HCT116 (cell line): Measurements from ENCODE around the gene AMBP. TPM values are rescaled to one million over a fixed set of nuclear protein-coding genes. Genes with fewer than 3 reads are reported as not detected.

Experiments
- ATAC-seq: fragments of 200-7000 bp; cut with Tn5 transposase; 2 replicates; pipeline ENCODE4 v1.9.1; 2020; ENCODE audit warnings: mild to moderate bottlenecking, moderate library complexity
- BruUV-seq: library from RNA; stranded (reverse); fragments of 400-500 nt; replicated peaks from 2 replicates; lab custom pipeline; 2021; lab: Mats Ljungman, UMichigan
- CTCF ChIA-PET: fragments of 300-600 bp; sonication (Branson Sonifier 250); formaldehyde crosslinking; loops from one replicate; lab custom pipeline; 2021; ENCODE audit warnings: antibody characterized with exemption; lab: Charles Lee
- POLR2A ChIA-PET: fragments of 300-600, 350-600 bp; sonication (Branson Sonifier 250); formaldehyde crosslinking; loops from one replicate; lab custom pipeline; 2021; ENCODE audit warnings: antibody characterized with exemption; lab: Charles Lee
- RAD21 ChIA-PET, 2 experiments: fragments of 300-600 bp; sonication (Branson Sonifier 250); formaldehyde crosslinking; loops; one replicate each; lab custom pipeline; 2023; ENCODE audit warnings: low total read pairs in 2 of 2; ENCODE audit not compliant: uncharacterized antibody in 2 of 2, unreplicated experiment in 2 of 2, low non-redundant PET in 1 of 2; lab: Charles Lee
- DNase-seq: peaks from one replicate; pipeline ENCODE4 v3.0.0-alpha.2; 2010; ENCODE audit warnings: low read depth, low spot score
- H2AFZ ChIP-seq: fragments of 200-600 bp; shearing (Covaris generic), sonication (generic); 2 replicates; pipeline ENCODE4 v1.6.1; 2017; ENCODE audit warnings: low read depth, mixed run types, mixed read lengths, antibody characterized with exemption, low read length; ENCODE audit not compliant: poor library complexity, severe bottlenecking
- H3K27ac ChIP-seq: 2 replicates; pipeline ENCODE4 v1.5.1; 2012; ENCODE audit warnings: low read depth, low read length
- H3K27me3 ChIP-seq: fragments of 200-600 bp; sonication (generic); 2 replicates; pipeline ENCODE4 v1.6.1; 2016; ENCODE audit warnings: mixed run types, low read length, mixed read lengths; ENCODE audit not compliant: insufficient read depth
- H3K36me3 ChIP-seq, 2 experiments: fragments of 200-500 bp in 1 of 2; fragments of 200-600 bp in 1 of 2; sonication (Bioruptor generic) in 1 of 2; sonication (generic) in 1 of 2; 2 replicates each; pipeline versions ENCODE4 v1.5.1 to v1.6.1; 2014 to 2016; ENCODE audit warnings: low read length in 2 of 2, inconsistent platforms in 1 of 2, mixed read lengths in 1 of 2, mixed run types in 1 of 2; ENCODE audit not compliant: insufficient read depth in 2 of 2, control insufficient read depth in 1 of 2
- H3K4me1 ChIP-seq, 2 experiments: fragments of 200-600 bp in 1 of 2; sonication (generic) in 1 of 2; 2 replicates each; pipeline versions ENCODE4 v1.5.1 to v1.6.1; 2012 to 2017; ENCODE audit warnings: low read length in 2 of 2, inconsistent platforms in 1 of 2, mild to moderate bottlenecking in 1 of 2, mixed read lengths in 1 of 2, mixed run types in 1 of 2, moderate library complexity in 1 of 2; ENCODE audit not compliant: insufficient read depth in 2 of 2, control insufficient read depth in 1 of 2
- H3K4me2 ChIP-seq: fragments of 200-600 bp; sonication (generic); 2 replicates; pipeline ENCODE4 v1.6.1; 2017; ENCODE audit warnings: mixed run types, low read length, mixed read lengths
- H3K4me3 ChIP-seq, 2 experiments: fragments of 200-600 bp in 1 of 2; sonication (generic) in 1 of 2; replicated peaks in 1 of 2; 2 replicates each; pipeline ENCODE4 v1.5.1; 2011 to 2016; ENCODE audit warnings: low read length in 2 of 2, control low read depth in 1 of 2, low read depth in 1 of 2, mild to moderate bottlenecking in 1 of 2, mixed read lengths in 1 of 2, mixed run types in 1 of 2
- H3K79me2 ChIP-seq: fragments of 200-600 bp; sonication (generic); 2 replicates; pipeline ENCODE4 v1.6.1; 2017; ENCODE audit warnings: mild to moderate bottlenecking, mixed run types, low read length, moderate library complexity, mixed read lengths; ENCODE audit not compliant: insufficient read depth
- H3K9ac ChIP-seq: fragments of 200-600 bp; sonication (generic); 2 replicates; pipeline ENCODE4 v1.6.1; 2016; ENCODE audit warnings: low read length, mixed read lengths
- H3K9me2 ChIP-seq: fragments of 200-600 bp; sonication (generic), shearing (Covaris generic); 2 replicates; pipeline ENCODE4 v1.6.1; 2017; ENCODE audit warnings: mixed run types, mild to moderate bottlenecking, moderate library complexity; ENCODE audit not compliant: insufficient read depth
- H3K9me3 ChIP-seq, 2 experiments: fragments of 200-500 bp in 1 of 2; fragments of 200-600 bp in 1 of 2; sonication (Bioruptor generic) in 1 of 2; sonication (generic) in 1 of 2; 2 replicates each; pipeline ENCODE4 v1.6.1; 2014 to 2017; ENCODE audit warnings: low read length in 2 of 2, mixed read lengths in 2 of 2, inconsistent platforms in 1 of 2, low read depth in 1 of 2, mild to moderate bottlenecking in 1 of 2, mixed run types in 1 of 2, moderate library complexity in 1 of 2; ENCODE audit not compliant: control insufficient read depth in 1 of 2, insufficient read depth in 1 of 2
- H4K20me1 ChIP-seq: fragments of 200-600 bp; sonication (generic), shearing (Covaris generic); 2 replicates; pipeline ENCODE4 v1.6.1; 2017; ENCODE audit warnings: mixed run types, mild to moderate bottlenecking, moderate library complexity; ENCODE audit not compliant: insufficient read depth
- CBX3 ChIP-seq: IDR thresholded peaks from 2 replicates; pipeline ENCODE4 v1.6.1; 2012; ENCODE audit warnings: low read depth
- CEBPB ChIP-seq: IDR thresholded peaks from 2 replicates; pipeline ENCODE4 v1.6.1; 2012; ENCODE audit warnings: low read depth
- ELF1 ChIP-seq: IDR thresholded peaks from 2 replicates; pipeline ENCODE4 v1.6.1; 2012; ENCODE audit warnings: low read depth, borderline replicate concordance
- EZH2 ChIP-seq: fragments of 200-600 bp; sonication (generic); IDR thresholded peaks from 2 replicates; pipeline ENCODE4 v1.6.1; 2017; ENCODE audit warnings: antibody characterized with exemption, mixed run types
- EZH2phosphoT487 ChIP-seq: fragments of 200-600 bp; IDR thresholded peaks from 2 replicates; pipeline ENCODE4 v1.6.1; 2018; ENCODE audit warnings: antibody characterized with exemption, borderline replicate concordance
- POLR2AphosphoS5 ChIP-seq: IDR thresholded peaks from 2 replicates; pipeline ENCODE4 v1.6.1; 2011; ENCODE audit warnings: mild to moderate bottlenecking, low read depth, low read length, moderate library complexity
- RAD21 ChIP-seq: IDR thresholded peaks from 2 replicates; pipeline ENCODE4 v1.6.1; 2012; ENCODE audit warnings: low read depth, mild to moderate bottlenecking
- SIN3A ChIP-seq: IDR thresholded peaks from 2 replicates; pipeline ENCODE4 v1.6.1; 2012; ENCODE audit warnings: low read depth
- SRF ChIP-seq: IDR thresholded peaks from 2 replicates; pipeline ENCODE4 v1.6.1; 2012; ENCODE audit warnings: low read depth
- ZFX ChIP-seq: fragments of 450-650 bp; IDR thresholded peaks from 2 replicates; pipeline ENCODE4 v1.6.1; 2017
- intact Hi-C: fragments of 100-400 bp; cut with micrococcal nuclease; formaldehyde crosslinking; loops from 2 replicates; pipeline ENCODE4 v1.10.0; 2022
- total RNA-seq: library from RNA; stranded (reverse); gene quantifications from one replicate; pipeline ENCODE4 v1.2.1, GENCODE V29; 2021; ENCODE audit not compliant: unreplicated experiment
- TF ChIP-seq, protein P1 (sequence below), 3 experiments: fragments of 200-600 bp in 1 of 3; sonication (generic) in 1 of 3; IDR thresholded peaks in 2 of 3; conservative IDR thresholded peaks in 1 of 3; 2 replicates each; pipeline ENCODE4 v1.5.1; 2012 to 2017; ENCODE audit warnings: low read depth in 2 of 3, low read length in 2 of 3, antibody characterized with exemption in 1 of 3, borderline replicate concordance in 1 of 3, control low read depth in 1 of 3, mild to moderate bottlenecking in 1 of 3, mixed read lengths in 1 of 3, mixed run types in 1 of 3, moderate library complexity in 1 of 3; ENCODE audit not compliant: insufficient read depth in 1 of 3

Gene AMBP
- total RNA-seq, 1 experiment from 2014 or later: 1.9 TPM

DNA sequence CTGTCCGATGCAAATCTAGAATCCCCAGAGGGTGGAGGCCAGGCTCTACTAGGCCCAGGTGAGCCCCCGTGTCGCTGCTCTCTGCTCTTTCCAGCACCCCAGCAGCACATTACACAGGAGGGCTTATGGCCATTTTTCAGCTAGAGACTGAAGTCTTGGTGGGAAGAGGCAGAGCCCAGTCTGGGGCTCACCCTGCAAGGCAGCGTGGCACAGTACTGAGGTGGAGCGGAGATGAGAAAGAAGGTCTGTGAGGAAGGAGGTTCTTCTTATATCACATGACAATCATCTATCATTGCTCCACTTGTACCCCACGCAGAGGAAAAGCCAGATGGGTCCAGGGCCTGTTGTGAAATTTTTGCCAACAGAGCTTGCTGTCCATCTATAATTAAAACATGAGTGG is 31.0 kb upstream of the AMBP start:
- H3K4me2 ChIP-seq: no peak overlapping the region
- H3K9me2 ChIP-seq: no peaks in the 10 kb centered on the region
- H3K27ac ChIP-seq: no peak overlapping the region
- H3K27me3 ChIP-seq: 0 out of 2 replicates have a peak, but pooled peaks cover 7% of the 10 kb centered on the region
- no peak for TF ChIP-seq SIN3A
- no peak for TF ChIP-seq POLR2AphosphoS5
- no peak for TF ChIP-seq CBX3
- no peak for TF ChIP-seq CEBPB
- no peak for TF ChIP-seq SRF
- TF ChIP-seq ZFX: no peak
- no peak for TF ChIP-seq EZH2
- H3K9me3 ChIP-seq: no peaks in the 10 kb centered on the region
- H3K9ac ChIP-seq: no peak overlapping the region
- no peak overlapping the region for H3K4me3 ChIP-seq
- no peak for ATAC-seq
- no peaks in the 10 kb centered on the region for H4K20me1 ChIP-seq
- H3K36me3 ChIP-seq: no peaks in the 10 kb centered on the region
- intact Hi-C loops: loop anchor here (5.0 kb wide), 1 partner anchor 168 kb away; no protein-coding TSS in a partner anchor
- ChIA-PET POLR2A (no interaction called here), RAD21 (interaction anchor here (1.0 to 1.3 kb wide), 3 partner anchors 162 to 182 kb away, joined by 3 to 19 read pairs (median 3); no protein-coding TSS in a partner anchor), CTCF (interaction anchor here (1.1 to 5.6 kb wide), 7 partner anchors 26 to 205 kb away, joined by 3 to 120 read pairs (median 9); no protein-coding TSS in a partner anchor)
- no peak overlapping the region for H2AFZ ChIP-seq
- BruUV-seq: no TSS peak
- no peaks in the 10 kb centered on the region for H3K79me2 ChIP-seq
- no peak for DNase-seq
- H3K4me1 ChIP-seq: no peaks in the 10 kb centered on the region

DNA sequence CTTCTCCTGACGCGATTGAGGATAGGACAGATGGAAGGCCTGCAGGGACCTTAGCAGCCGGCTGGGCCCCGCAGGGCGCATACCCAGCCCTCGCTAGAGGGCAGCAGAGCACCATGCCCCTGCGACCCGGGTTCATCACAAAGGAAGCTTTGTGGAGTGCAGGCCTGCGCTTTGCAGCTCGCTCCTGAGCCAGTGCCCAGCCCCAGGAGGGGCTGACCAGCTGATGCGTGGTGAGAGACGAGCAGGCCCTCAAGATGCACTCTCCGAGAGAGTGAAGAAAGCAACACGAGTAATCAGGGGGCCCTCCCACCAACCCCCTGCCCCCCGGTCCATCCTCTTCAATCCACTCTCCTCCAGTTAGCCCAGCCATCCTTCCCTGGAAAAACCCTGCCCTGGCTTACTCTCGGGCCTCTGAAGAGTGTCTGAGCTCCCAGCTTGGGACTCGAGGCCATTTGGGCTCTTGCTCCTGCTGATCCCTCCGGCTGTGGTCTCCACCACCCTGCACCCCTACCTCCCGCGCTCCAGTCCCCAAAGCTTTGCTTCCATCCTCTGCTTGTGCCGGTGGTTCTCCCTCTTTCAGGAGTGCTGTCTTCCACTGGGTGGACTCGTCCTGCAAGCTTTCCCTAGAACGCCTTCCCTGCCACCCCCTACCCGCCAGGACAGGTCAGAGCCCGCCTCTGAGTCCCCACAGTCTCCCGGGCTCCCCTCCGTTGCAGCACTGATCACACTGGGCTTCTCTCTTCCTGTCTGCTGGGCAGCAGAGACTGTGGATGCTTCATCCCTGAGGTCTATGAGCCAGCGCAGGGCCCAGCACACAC is 30.1 kb upstream of the AMBP start:
- POLR2A ChIA-PET: no interaction called here
- CTCF ChIA-PET: interaction anchor here (0.6 to 5.6 kb wide), 19 partner anchors 9 to 1893 kb away, joined by 3 to 120 read pairs (median 4); partner anchors contain the start of genes COL27A1 and KIF12
- H2AFZ ChIP-seq: peak overlapping the region; percentile 92

More for the DNA sequence above, 30.1 kb upstream of the AMBP start:
- Histone ChIP-seq H3K27me3 (0 out of 2 replicates have a peak, but pooled peaks cover 7% of the 10 kb centered on the region), H3K79me2 (no peaks in the 10 kb centered on the region), H3K9ac (no peak overlapping the region), H4K20me1 (no peaks in the 10 kb centered on the region), H3K9me3 (no peaks in the 10 kb centered on the region), H3K4me3 (no peak overlapping the region)
- peak; percentile 52 for DNase-seq
- intact Hi-C loops: loop anchor here (1.0 to 5.0 kb wide), 3 partner anchors 169 to 197 kb away; no protein-coding TSS in a partner anchor
- peak; percentile 100 for ATAC-seq
- no TSS peak for BruUV-seq
- TF ChIP-seq EZH2phosphoT487 (no peak), ELF1 (no peak), RAD21 (peak; percentile 96), CEBPB (no peak), POLR2AphosphoS5 (no peak)
- TF ChIP-seq, protein P1, sequence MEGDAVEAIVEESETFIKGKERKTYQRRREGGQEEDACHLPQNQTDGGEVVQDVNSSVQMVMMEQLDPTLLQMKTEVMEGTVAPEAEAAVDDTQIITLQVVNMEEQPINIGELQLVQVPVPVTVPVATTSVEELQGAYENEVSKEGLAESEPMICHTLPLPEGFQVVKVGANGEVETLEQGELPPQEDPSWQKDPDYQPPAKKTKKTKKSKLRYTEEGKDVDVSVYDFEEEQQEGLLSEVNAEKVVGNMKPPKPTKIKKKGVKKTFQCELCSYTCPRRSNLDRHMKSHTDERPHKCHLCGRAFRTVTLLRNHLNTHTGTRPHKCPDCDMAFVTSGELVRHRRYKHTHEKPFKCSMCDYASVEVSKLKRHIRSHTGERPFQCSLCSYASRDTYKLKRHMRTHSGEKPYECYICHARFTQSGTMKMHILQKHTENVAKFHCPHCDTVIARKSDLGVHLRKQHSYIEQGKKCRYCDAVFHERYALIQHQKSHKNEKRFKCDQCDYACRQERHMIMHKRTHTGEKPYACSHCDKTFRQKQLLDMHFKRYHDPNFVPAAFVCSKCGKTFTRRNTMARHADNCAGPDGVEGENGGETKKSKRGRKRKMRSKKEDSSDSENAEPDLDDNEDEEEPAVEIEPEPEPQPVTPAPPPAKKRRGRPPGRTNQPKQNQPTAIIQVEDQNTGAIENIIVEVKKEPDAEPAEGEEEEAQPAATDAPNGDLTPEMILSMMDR (IDR thresholded peaks at IDR 0.05 in 2 of 3, conservative IDR thresholded peaks at IDR 0.05 in 1 of 3; ENCODE audit: borderline replicate concordance in 1 of 3, insufficient read depth in 1 of 3, low read depth in 2 of 3, low read length in 2 of 3): peak; percentile 91 to 99 (median 96)
- TF ChIP-seq, all 23 proteins: peak for 2
- no peaks in the 10 kb centered on the region for H3K36me3 ChIP-seq
- no peak overlapping the region for H3K27ac ChIP-seq
- no peaks in the 10 kb centered on the region for H3K4me1 ChIP-seq
- RAD21 ChIA-PET: interaction anchor here (0.7 to 1.6 kb wide), 10 partner anchors 26 to 196 kb away, joined by 3 to 19 read pairs (median 4); partner anchors contain the start of gene COL27A1 (in 2 of the 2)
- no peaks in the 10 kb centered on the region for H3K9me2 ChIP-seq
- no peak overlapping the region for H3K4me2 ChIP-seq
